ENCODE results near the gene FOSB.

- 0 out of 2 replicates have a peak, but pooled peaks have one; percentile 16 for TF ChIP-seq GABPB1 (CRISPR knock-in tag; IDR thresholded peaks at IDR 0.05)
- no peak for TF ChIP-seq CBFB (CRISPR knock-in tag; IDR thresholded peaks at IDR 0.05; ENCODE audit: low read depth)
- TF ChIP-seq IRF2 (CRISPR knock-in tag; IDR thresholded peaks at IDR 0.05; ENCODE audit: borderline replicate concordance, low read depth): no peak
- no peak for TF ChIP-seq ATF2 (CRISPR knock-in tag; IDR thresholded peaks at IDR 0.05; ENCODE audit: borderline replicate concordance, low read depth)
Measured at GRCh38 chr19:45505151-45505995, 37.6 kb downstream of the FOSB start.
